HCT116 (cell line): Measurements from ENCODE around the gene MRPS21. TPM values are rescaled to one million over a fixed set of nuclear protein-coding genes. Genes with fewer than 3 reads are reported as not detected.

Source experiments
- ATAC-seq: fragments of 200-7000 bp; cut with Tn5 transposase; 2 replicates; pipeline ENCODE4 v1.9.1; 2020; ENCODE audit warnings: mild to moderate bottlenecking, moderate library complexity
- BruUV-seq: library from RNA; stranded (reverse); fragments of 400-500 nt; replicated peaks from 2 replicates; lab custom pipeline; 2021; lab: Mats Ljungman, UMichigan
- CTCF ChIA-PET: fragments of 300-600 bp; sonication (Branson Sonifier 250); formaldehyde crosslinking; loops from one replicate; lab custom pipeline; 2021; ENCODE audit warnings: antibody characterized with exemption; lab: Charles Lee
- POLR2A ChIA-PET: fragments of 300-600, 350-600 bp; sonication (Branson Sonifier 250); formaldehyde crosslinking; loops from one replicate; lab custom pipeline; 2021; ENCODE audit warnings: antibody characterized with exemption; lab: Charles Lee
- RAD21 ChIA-PET, 2 experiments: fragments of 300-600 bp; sonication (Branson Sonifier 250); formaldehyde crosslinking; loops; one replicate each; lab custom pipeline; 2023; ENCODE audit warnings: low total read pairs in 2 of 2; ENCODE audit not compliant: uncharacterized antibody in 2 of 2, unreplicated experiment in 2 of 2, low non-redundant PET in 1 of 2; lab: Charles Lee
- DNase-seq: peaks from one replicate; pipeline ENCODE4 v3.0.0-alpha.2; 2010; ENCODE audit warnings: low read depth, low spot score
- H2AFZ ChIP-seq: fragments of 200-600 bp; shearing (Covaris generic), sonication (generic); 2 replicates; pipeline ENCODE4 v1.6.1; 2017; ENCODE audit warnings: low read depth, mixed run types, mixed read lengths, antibody characterized with exemption, low read length; ENCODE audit not compliant: poor library complexity, severe bottlenecking
- H3K27ac ChIP-seq: 2 replicates; pipeline ENCODE4 v1.5.1; 2012; ENCODE audit warnings: low read depth, low read length
- H3K27me3 ChIP-seq: fragments of 200-600 bp; sonication (generic); 2 replicates; pipeline ENCODE4 v1.6.1; 2016; ENCODE audit warnings: mixed run types, low read length, mixed read lengths; ENCODE audit not compliant: insufficient read depth
- H3K36me3 ChIP-seq, 2 experiments: fragments of 200-500 bp in 1 of 2; fragments of 200-600 bp in 1 of 2; sonication (Bioruptor generic) in 1 of 2; sonication (generic) in 1 of 2; 2 replicates each; pipeline versions ENCODE4 v1.5.1 to v1.6.1; 2014 to 2016; ENCODE audit warnings: low read length in 2 of 2, inconsistent platforms in 1 of 2, mixed read lengths in 1 of 2, mixed run types in 1 of 2; ENCODE audit not compliant: insufficient read depth in 2 of 2, control insufficient read depth in 1 of 2
- H3K4me1 ChIP-seq, 2 experiments: fragments of 200-600 bp in 1 of 2; sonication (generic) in 1 of 2; 2 replicates each; pipeline versions ENCODE4 v1.5.1 to v1.6.1; 2012 to 2017; ENCODE audit warnings: low read length in 2 of 2, inconsistent platforms in 1 of 2, mild to moderate bottlenecking in 1 of 2, mixed read lengths in 1 of 2, mixed run types in 1 of 2, moderate library complexity in 1 of 2; ENCODE audit not compliant: insufficient read depth in 2 of 2, control insufficient read depth in 1 of 2
- H3K4me2 ChIP-seq: fragments of 200-600 bp; sonication (generic); 2 replicates; pipeline ENCODE4 v1.6.1; 2017; ENCODE audit warnings: mixed run types, low read length, mixed read lengths
- H3K4me3 ChIP-seq, 2 experiments: fragments of 200-600 bp in 1 of 2; sonication (generic) in 1 of 2; replicated peaks in 1 of 2; 2 replicates each; pipeline ENCODE4 v1.5.1; 2011 to 2016; ENCODE audit warnings: low read length in 2 of 2, control low read depth in 1 of 2, low read depth in 1 of 2, mild to moderate bottlenecking in 1 of 2, mixed read lengths in 1 of 2, mixed run types in 1 of 2
- H3K79me2 ChIP-seq: fragments of 200-600 bp; sonication (generic); 2 replicates; pipeline ENCODE4 v1.6.1; 2017; ENCODE audit warnings: mild to moderate bottlenecking, mixed run types, low read length, moderate library complexity, mixed read lengths; ENCODE audit not compliant: insufficient read depth
- H3K9ac ChIP-seq: fragments of 200-600 bp; sonication (generic); 2 replicates; pipeline ENCODE4 v1.6.1; 2016; ENCODE audit warnings: low read length, mixed read lengths
- H3K9me2 ChIP-seq: fragments of 200-600 bp; sonication (generic), shearing (Covaris generic); 2 replicates; pipeline ENCODE4 v1.6.1; 2017; ENCODE audit warnings: mixed run types, mild to moderate bottlenecking, moderate library complexity; ENCODE audit not compliant: insufficient read depth
- H3K9me3 ChIP-seq, 2 experiments: fragments of 200-500 bp in 1 of 2; fragments of 200-600 bp in 1 of 2; sonication (Bioruptor generic) in 1 of 2; sonication (generic) in 1 of 2; 2 replicates each; pipeline ENCODE4 v1.6.1; 2014 to 2017; ENCODE audit warnings: low read length in 2 of 2, mixed read lengths in 2 of 2, inconsistent platforms in 1 of 2, low read depth in 1 of 2, mild to moderate bottlenecking in 1 of 2, mixed run types in 1 of 2, moderate library complexity in 1 of 2; ENCODE audit not compliant: control insufficient read depth in 1 of 2, insufficient read depth in 1 of 2
- H4K20me1 ChIP-seq: fragments of 200-600 bp; sonication (generic), shearing (Covaris generic); 2 replicates; pipeline ENCODE4 v1.6.1; 2017; ENCODE audit warnings: mixed run types, mild to moderate bottlenecking, moderate library complexity; ENCODE audit not compliant: insufficient read depth
- CBX3 ChIP-seq: IDR thresholded peaks from 2 replicates; pipeline ENCODE4 v1.6.1; 2012; ENCODE audit warnings: low read depth
- CEBPB ChIP-seq: IDR thresholded peaks from 2 replicates; pipeline ENCODE4 v1.6.1; 2012; ENCODE audit warnings: low read depth
- EGR1 ChIP-seq: IDR thresholded peaks from 2 replicates; pipeline ENCODE4 v1.6.1; 2012; ENCODE audit warnings: low read depth
- EZH2 ChIP-seq: fragments of 200-600 bp; sonication (generic); IDR thresholded peaks from 2 replicates; pipeline ENCODE4 v1.6.1; 2017; ENCODE audit warnings: antibody characterized with exemption, mixed run types
- EZH2phosphoT487 ChIP-seq: fragments of 200-600 bp; IDR thresholded peaks from 2 replicates; pipeline ENCODE4 v1.6.1; 2018; ENCODE audit warnings: antibody characterized with exemption, borderline replicate concordance
- JUND ChIP-seq: IDR thresholded peaks from 2 replicates; pipeline ENCODE4 v1.6.1; 2012
- MAX ChIP-seq: IDR thresholded peaks from 2 replicates; pipeline ENCODE4 v1.6.1; 2012
- POLR2A ChIP-seq: IDR thresholded peaks from 2 replicates; pipeline ENCODE4 v1.7.0; 2011; ENCODE audit warnings: borderline replicate concordance; ENCODE audit not compliant: insufficient read depth, insufficient read length; ENCODE audit errors: extremely low read depth
- POLR2AphosphoS5 ChIP-seq: IDR thresholded peaks from 2 replicates; pipeline ENCODE4 v1.6.1; 2011; ENCODE audit warnings: mild to moderate bottlenecking, low read depth, low read length, moderate library complexity
- RAD21 ChIP-seq: IDR thresholded peaks from 2 replicates; pipeline ENCODE4 v1.6.1; 2012; ENCODE audit warnings: low read depth, mild to moderate bottlenecking
- REST ChIP-seq: IDR thresholded peaks from 2 replicates; pipeline ENCODE4 v1.6.1; 2012; ENCODE audit warnings: low read depth
- SIN3A ChIP-seq: IDR thresholded peaks from 2 replicates; pipeline ENCODE4 v1.6.1; 2012; ENCODE audit warnings: low read depth
- SRF ChIP-seq: IDR thresholded peaks from 2 replicates; pipeline ENCODE4 v1.6.1; 2012; ENCODE audit warnings: low read depth
- TCF7L2 ChIP-seq: IDR thresholded peaks from 2 replicates; pipeline ENCODE4 v1.7.0; 2011; ENCODE audit warnings: borderline replicate concordance, inconsistent platforms; ENCODE audit not compliant: insufficient read depth, insufficient read length; ENCODE audit errors: extremely low read depth
- YY1 ChIP-seq: IDR thresholded peaks from 2 replicates; pipeline ENCODE4 v1.6.1; 2011; ENCODE audit warnings: low read length, low read depth, moderate library complexity, mild to moderate bottlenecking; ENCODE audit not compliant: insufficient replicate concordance; ENCODE audit errors: extremely low read depth
- ZBTB33 ChIP-seq: IDR thresholded peaks from 2 replicates; pipeline ENCODE4 v1.6.1; 2011; ENCODE audit warnings: mild to moderate bottlenecking, low read length, moderate library complexity; ENCODE audit not compliant: insufficient replicate concordance; ENCODE audit errors: extremely low read depth
- ZFX ChIP-seq: fragments of 450-650 bp; IDR thresholded peaks from 2 replicates; pipeline ENCODE4 v1.6.1; 2017
- intact Hi-C: fragments of 100-400 bp; cut with micrococcal nuclease; formaldehyde crosslinking; loops from 2 replicates; pipeline ENCODE4 v1.10.0; 2022
- total RNA-seq: library from RNA; stranded (reverse); gene quantifications from one replicate; pipeline ENCODE4 v1.2.1, GENCODE V29; 2021; ENCODE audit not compliant: unreplicated experiment

Gene MRPS21
- total RNA-seq, 1 experiment from 2014 or later: 96.9 TPM

DNA sequence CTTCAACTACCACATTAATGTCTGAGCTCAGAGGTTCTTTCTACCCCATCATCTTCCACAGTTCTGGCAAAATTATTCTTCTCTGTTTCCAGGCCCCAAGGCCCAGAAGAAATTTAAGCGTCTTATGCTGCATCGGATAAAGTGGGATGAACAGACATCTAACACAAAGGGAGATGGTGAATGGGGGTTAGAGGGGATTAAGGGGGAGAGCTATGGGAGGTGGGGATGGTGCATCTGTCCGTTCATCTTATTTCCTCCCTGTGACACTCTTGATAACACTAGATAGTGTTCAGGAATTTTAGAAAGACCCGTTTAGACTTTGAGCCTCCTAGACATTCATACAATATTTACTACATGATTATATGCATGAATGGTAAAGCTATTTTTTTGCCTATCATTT, 52.7 kb downstream of the MRPS21 start:
- DNase-seq: no peak
- Histone ChIP-seq H3K9ac (no peak overlapping the region), H3K79me2 (no peaks in the 10 kb centered on the region; the same call in 1 of the 2 replicates), H3K36me3 (peaks cover 44 to 57% of the 10 kb centered on the region in 2 experiments), H2AFZ (no peak overlapping the region), H3K4me2 (no peak overlapping the region), H3K9me2 (no peaks in the 10 kb centered on the region), H3K4me1 (no peaks in the 10 kb centered on the region), H3K4me3 (no peak overlapping the region), H3K9me3 (no peaks in the 10 kb centered on the region), H4K20me1 (no peaks in the 10 kb centered on the region), H3K27me3 (no peaks in the 10 kb centered on the region), H3K27ac (no peak overlapping the region)
- POLR2A ChIA-PET: no interaction called here
- TF ChIP-seq TCF7L2: no peak
- no peak for TF ChIP-seq CEBPB
- TF ChIP-seq ZFX: no peak
- no peak for TF ChIP-seq EZH2phosphoT487
- no peak for TF ChIP-seq CBX3
- TF ChIP-seq JUND: no peak
- no peak for TF ChIP-seq POLR2AphosphoS5
- no peak for TF ChIP-seq SRF
- TF ChIP-seq EGR1: no peak
- no peak for TF ChIP-seq RAD21
- no peak for TF ChIP-seq SIN3A
- no peak for TF ChIP-seq ZBTB33
- no peak for TF ChIP-seq YY1
- TF ChIP-seq REST: no peak
- TF ChIP-seq MAX: no peak
- no peak for TF ChIP-seq EZH2
- TF ChIP-seq POLR2A: no peak
- ATAC-seq: no peak
- intact Hi-C loops: no loop called here
- CTCF ChIA-PET: no interaction called here
- RAD21 ChIA-PET: no interaction called here
- BruUV-seq: no TSS peak
